NOMO-1 treated with DMSO at 0.1 percent for 48 hours (cell line): ENCODE measurements around the gene HBD.

Source experiments
- DNase-seq: peaks from one replicate; lab custom pipeline; 2025; ENCODE audit not compliant: unreplicated experiment; lab: John Stamatoyannopoulos, UW

The HBD gene

GRCh38 chr11:5192738-5193137, 41.5 kb downstream of the HBD start:
- DNase-seq: no peak

DNA sequence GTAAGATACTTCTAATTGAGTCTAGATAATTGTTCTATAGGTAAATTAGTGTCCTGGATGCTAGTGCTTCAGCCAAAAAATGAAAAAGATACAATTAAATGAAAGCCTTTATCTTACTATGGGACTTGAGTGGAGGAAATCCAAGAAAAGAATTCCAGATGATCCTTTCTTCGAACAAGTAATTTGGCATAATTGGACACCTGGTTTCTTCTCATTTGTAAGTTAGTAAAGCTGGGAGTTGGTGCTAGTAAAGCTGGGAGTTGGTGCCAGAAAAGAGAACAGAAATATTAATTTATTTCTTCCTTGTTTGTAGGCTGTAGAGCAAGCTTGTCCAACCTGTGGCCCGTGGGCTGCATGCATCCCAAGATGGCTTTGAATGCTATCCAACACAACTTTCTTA, 46.1 kb downstream of the HBD start:
- no peak for DNase-seq
